Fibroblast of the aortic adventitia (primary cell): ENCODE data around the gene GLB1L3. TPM values are rescaled to one million over a fixed set of nuclear protein-coding genes. Genes with fewer than 3 reads are reported as not detected.

ENCODE experiments used
- DNase-seq: peaks from one replicate; pipeline ENCODE4 v3.0.0-alpha.2; 2010; ENCODE audit warnings: low read depth
- H3K4me3 ChIP-seq: 2 replicates; pipeline ENCODE4 v1.5.1; 2011; ENCODE audit warnings: low read depth, mild to moderate bottlenecking, control low read depth, low read length, moderate library complexity
- total RNA-seq: library from RNA; depleted of rRNA; stranded (reverse); fragments of >200 nt; gene quantifications from 2 replicates; pipeline ENCODE4 v1.2.3, GENCODE V29; 2012; ENCODE audit warnings: low replicate concordance
- TF ChIP-seq, protein P1 (sequence below): IDR thresholded peaks from 2 replicates; pipeline ENCODE4 v1.5.1; 2011; ENCODE audit warnings: mild to moderate bottlenecking, low read length, control low read depth, inconsistent platforms; ENCODE audit not compliant: insufficient read depth

The GLB1L3 gene
- total RNA-seq, 1 donor = not detected

DNA sequence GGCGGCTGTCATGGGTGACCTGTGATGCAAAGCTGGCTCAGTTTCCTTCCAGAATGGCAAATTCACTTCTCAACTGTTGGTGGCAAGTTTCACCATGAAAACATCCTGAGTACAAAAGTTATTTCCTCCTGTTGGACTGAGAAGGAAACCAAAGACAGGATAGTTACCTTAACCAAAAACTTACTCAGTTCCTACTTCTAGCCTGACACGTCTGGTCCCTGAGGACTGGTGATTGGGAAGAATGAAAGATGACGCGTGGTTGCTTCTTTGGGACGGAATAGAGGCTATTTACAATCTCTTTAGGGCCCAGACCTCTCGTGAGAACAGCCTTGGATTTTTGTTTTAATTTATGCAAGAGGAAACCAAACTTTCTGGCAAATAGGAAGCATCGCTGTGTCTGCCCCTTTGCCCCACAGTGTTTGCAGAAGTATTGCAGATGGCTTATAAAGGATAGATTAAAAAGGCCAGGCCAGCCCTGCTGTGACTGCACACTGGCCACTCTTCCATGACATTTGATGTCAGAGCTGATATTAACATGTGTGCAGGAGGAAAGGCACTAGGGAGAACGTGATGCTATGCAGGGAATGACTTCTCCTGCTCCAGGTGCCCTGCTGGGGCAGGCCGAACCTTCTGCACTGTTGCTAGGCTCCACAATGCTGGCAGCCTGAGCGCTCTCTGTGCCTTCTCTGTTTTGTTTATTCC, 44.1 kb upstream of the GLB1L3 start:
- no peak overlapping the region for H3K4me3 ChIP-seq
- TF ChIP-seq, protein P1, sequence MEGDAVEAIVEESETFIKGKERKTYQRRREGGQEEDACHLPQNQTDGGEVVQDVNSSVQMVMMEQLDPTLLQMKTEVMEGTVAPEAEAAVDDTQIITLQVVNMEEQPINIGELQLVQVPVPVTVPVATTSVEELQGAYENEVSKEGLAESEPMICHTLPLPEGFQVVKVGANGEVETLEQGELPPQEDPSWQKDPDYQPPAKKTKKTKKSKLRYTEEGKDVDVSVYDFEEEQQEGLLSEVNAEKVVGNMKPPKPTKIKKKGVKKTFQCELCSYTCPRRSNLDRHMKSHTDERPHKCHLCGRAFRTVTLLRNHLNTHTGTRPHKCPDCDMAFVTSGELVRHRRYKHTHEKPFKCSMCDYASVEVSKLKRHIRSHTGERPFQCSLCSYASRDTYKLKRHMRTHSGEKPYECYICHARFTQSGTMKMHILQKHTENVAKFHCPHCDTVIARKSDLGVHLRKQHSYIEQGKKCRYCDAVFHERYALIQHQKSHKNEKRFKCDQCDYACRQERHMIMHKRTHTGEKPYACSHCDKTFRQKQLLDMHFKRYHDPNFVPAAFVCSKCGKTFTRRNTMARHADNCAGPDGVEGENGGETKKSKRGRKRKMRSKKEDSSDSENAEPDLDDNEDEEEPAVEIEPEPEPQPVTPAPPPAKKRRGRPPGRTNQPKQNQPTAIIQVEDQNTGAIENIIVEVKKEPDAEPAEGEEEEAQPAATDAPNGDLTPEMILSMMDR = no peak
- DNase-seq = no peak

DNA sequence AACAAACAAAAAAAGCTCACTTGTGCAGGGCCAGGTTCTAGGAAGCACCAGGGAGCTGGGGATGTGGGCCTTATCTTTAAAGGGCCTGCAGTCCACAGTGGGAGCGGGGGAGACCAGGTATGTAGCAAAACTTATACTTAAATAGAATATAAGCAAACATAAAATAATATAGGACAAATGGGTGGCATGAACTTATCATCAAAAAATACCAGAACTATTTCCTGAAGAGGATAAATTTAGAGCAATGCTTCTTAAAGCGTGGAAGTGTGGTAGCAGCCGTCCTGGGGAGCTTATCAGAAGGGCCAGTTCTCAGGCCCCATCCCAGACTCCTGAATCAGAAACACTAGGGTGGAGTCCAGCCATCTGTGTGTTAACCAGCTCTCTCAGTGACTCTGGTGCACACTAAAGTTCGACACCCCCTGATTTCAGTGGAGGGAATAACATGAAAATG, 42.4 kb upstream of the GLB1L3 start:
- H3K4me3 ChIP-seq = no peak overlapping the region
- DNase-seq = no peak
- TF ChIP-seq, protein P1 = no peak

DNA sequence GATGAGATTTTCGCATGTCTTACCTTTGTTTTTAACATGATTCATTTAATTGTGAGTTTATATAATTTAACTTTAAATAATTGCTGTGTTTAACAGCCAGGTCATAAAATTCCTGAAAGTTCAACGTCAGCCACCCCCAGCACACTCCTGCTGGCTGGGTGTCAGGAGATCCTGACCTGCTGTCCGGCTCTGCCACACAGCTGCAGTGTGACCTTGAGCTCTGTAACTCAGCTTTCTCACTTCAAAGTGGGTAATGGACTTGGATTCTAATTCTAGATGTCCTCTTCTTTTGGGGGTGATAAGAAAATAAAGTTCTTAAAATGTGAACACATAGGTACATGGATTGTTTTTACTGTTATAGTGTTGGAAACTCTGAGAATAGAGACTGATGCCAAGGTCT, 40.8 kb upstream of the GLB1L3 start:
- TF ChIP-seq, protein P1 = no peak
- no peak for DNase-seq
- no peak overlapping the region for H3K4me3 ChIP-seq

DNA sequence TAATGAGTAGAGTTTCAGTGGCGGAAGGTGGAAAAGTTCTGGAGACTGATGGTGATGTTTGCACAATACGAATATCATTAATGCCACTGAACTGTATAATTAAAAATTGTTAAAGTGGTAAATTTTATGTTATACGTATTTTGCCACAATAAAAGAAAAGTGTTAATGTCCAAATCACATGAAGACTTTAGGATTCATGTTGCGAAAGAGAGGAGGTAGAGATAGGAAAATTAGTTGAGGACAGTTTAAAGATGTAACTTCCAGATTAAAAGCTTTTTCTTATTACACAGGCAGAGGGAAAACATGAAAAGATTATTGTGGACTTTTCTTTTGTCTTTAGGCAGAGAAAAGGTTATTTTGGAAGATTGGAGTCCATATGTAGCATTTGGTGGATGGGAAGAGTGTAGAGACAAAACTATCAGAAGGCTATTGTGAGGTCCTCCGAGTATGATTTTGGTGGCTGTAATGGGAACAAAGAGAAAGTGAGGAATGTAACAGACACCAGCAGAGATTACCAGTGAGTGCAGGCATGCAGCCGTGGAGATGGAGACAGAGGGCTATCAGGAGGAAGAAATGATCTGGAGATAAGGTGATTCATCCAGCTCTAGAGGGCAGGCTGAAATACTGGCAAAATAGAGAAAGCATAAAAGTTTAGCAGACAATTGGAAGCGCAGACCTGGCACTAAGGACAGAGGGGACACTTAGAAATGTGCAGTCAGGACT, 39.2 kb upstream of the GLB1L3 start:
- no peak overlapping the region for H3K4me3 ChIP-seq
- TF ChIP-seq, protein P1 = no peak
- DNase-seq = no peak

DNA sequence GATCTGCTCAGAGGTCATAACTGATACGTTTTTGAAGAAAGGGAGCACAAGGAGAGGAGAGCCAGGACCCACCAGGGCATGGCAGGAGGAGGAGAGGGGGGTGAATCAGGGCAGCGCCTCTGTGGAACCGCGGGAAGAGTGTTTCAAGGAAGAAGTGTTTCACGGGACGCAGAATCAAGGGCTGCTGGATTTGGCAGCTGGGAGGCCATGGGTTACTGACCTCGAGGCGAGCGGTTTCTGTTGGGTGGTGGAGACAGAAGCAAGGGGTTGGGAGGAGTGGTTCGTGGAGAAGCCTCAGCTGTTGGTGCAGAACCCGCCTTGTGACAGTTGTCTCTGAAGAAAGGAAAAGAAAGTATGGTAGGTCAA, 38.6 kb upstream of the GLB1L3 start:
- TF ChIP-seq, protein P1 = no peak
- DNase-seq = no peak
- no peak overlapping the region for H3K4me3 ChIP-seq

DNA sequence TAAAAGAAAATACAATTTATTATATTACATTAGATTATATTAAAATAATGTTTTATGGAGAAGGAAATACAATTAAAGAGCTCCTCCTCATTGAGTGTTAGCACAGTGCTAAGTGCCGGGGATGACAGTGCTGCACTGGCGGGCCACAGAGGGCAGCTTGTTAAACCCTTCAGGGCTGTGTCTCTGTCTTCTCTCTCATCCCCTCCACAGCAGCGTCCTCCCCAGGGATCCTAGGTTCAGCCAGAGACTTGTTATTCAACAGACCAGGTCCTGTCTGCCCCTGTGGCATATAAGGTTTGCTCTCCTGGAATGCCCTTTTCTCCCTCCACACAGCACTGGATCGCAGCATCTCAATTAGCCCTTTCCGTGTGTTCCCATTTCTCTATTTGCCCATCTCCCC, 37.2 kb upstream of the GLB1L3 start:
- no peak overlapping the region for H3K4me3 ChIP-seq
- TF ChIP-seq, protein P1 = no peak
- no peak for DNase-seq
